Osteocyte (in vitro differentiated cells): ENCODE data around the gene SIGLEC15. TPM values are rescaled to one million over a fixed set of nuclear protein-coding genes. Genes with fewer than 3 reads are reported as not detected.
A peak's percentile ranks its signal among the peaks of the same experiment; 100 is the strongest.
"Not testable (repeated sequence)": the region's sequence is repeated elsewhere in the genome, so short reads cannot be mapped to it uniquely, and the experiment has no call there.

Source experiments
- DNase-seq: peaks from one replicate; pipeline ENCODE4 v3.0.0; 2021; ENCODE audit warnings: mixed read lengths; ENCODE audit not compliant: unreplicated experiment; ENCODE audit errors: extremely low spot score
- H3K27ac Mint-ChIP-seq: one replicate; pipeline ENCODE4 v1.8.0; 2021; ENCODE audit warnings: mild to moderate bottlenecking, mixed read lengths; ENCODE audit not compliant: unreplicated experiment
- H3K27me3 Mint-ChIP-seq: one replicate; pipeline ENCODE4 v1.8.0; 2021; ENCODE audit warnings: mixed read lengths; ENCODE audit not compliant: unreplicated experiment
- H3K36me3 Mint-ChIP-seq: one replicate; pipeline ENCODE4 v1.8.0; 2021; ENCODE audit warnings: mixed read lengths; ENCODE audit not compliant: unreplicated experiment
- H3K4me1 Mint-ChIP-seq: one replicate; pipeline ENCODE4 v1.8.0; 2021; ENCODE audit warnings: mixed read lengths; ENCODE audit not compliant: unreplicated experiment
- H3K4me3 Mint-ChIP-seq: one replicate; pipeline ENCODE4 v1.8.0; 2021; ENCODE audit warnings: mild to moderate bottlenecking, moderate library complexity, mixed read lengths; ENCODE audit not compliant: unreplicated experiment
- H3K9me3 Mint-ChIP-seq: one replicate; pipeline ENCODE4 v1.8.0; 2021; ENCODE audit warnings: mixed read lengths; ENCODE audit not compliant: unreplicated experiment
- CTCF ChIP-seq: fragments of 200-600 bp; sonication (generic); IDR thresholded peaks from 2 replicates; pipeline ENCODE4 v1.5.0; 2021; ENCODE audit warnings: antibody characterized with exemption, mild to moderate bottlenecking, moderate library complexity
- total RNA-seq: library from RNA; stranded (reverse); gene quantifications from 2 replicates; pipeline ENCODE4 v1.2.1, GENCODE V29; 2021

Gene SIGLEC15
- total RNA-seq, 1 donor from 2014 or later, result 0.13 TPM

GRCh38 chr18:45844938-45845337 is 19.5 kb downstream of the SIGLEC15 start:
- H3K27ac Mint-ChIP-seq, result no peak overlapping the region
- no peak for TF ChIP-seq CTCF
- H3K9me3 Mint-ChIP-seq, result no peaks in the 10 kb centered on the region
- H3K27me3 Mint-ChIP-seq, result no peaks in the 10 kb centered on the region
- H3K36me3 Mint-ChIP-seq, result peaks cover 15% of the 10 kb centered on the region
- H3K4me3 Mint-ChIP-seq, result no peak overlapping the region
- H3K4me1 Mint-ChIP-seq, result peaks cover 11% of the 10 kb centered on the region
- no peak for DNase-seq

GRCh38 chr18:45845410-45845809 is 19.9 kb downstream of the SIGLEC15 start:
- Mint-ChIP-seq H3K27ac (no peak overlapping the region), H3K36me3 (peaks cover 19% of the 10 kb centered on the region), H3K4me3 (no peak overlapping the region), H3K27me3 (no peaks in the 10 kb centered on the region), H3K9me3 (no peaks in the 10 kb centered on the region), H3K4me1 (peaks cover 9% of the 10 kb centered on the region)
- no peak for TF ChIP-seq CTCF
- no peak for DNase-seq

GRCh38 chr18:45847119-45847518 is 21.6 kb downstream of the SIGLEC15 start:
- no peaks in the 10 kb centered on the region for H3K9me3 Mint-ChIP-seq
- H3K27ac Mint-ChIP-seq, result no peak overlapping the region
- no peak for DNase-seq
- H3K4me1 Mint-ChIP-seq, result peaks cover 6% of the 10 kb centered on the region
- no peaks in the 10 kb centered on the region for H3K27me3 Mint-ChIP-seq
- H3K4me3 Mint-ChIP-seq, result no peak overlapping the region
- H3K36me3 Mint-ChIP-seq, result peaks cover 29% of the 10 kb centered on the region
- TF ChIP-seq CTCF, result no peak

- not testable (repeated sequence) for H3K4me1 Mint-ChIP-seq, H3K27ac Mint-ChIP-seq, H3K27me3 Mint-ChIP-seq, H3K9me3 Mint-ChIP-seq, DNase-seq, H3K4me3 Mint-ChIP-seq
- H3K36me3 Mint-ChIP-seq, result peaks cover 43% of the 10 kb centered on the region
Observed at GRCh38 chr18:45848643-45849042, 23.2 kb downstream of the SIGLEC15 start.

GRCh38 chr18:45849529-45849928 is 24.1 kb downstream of the SIGLEC15 start:
- H3K27me3 Mint-ChIP-seq, result no peaks in the 10 kb centered on the region
- no peaks in the 10 kb centered on the region for H3K9me3 Mint-ChIP-seq
- TF ChIP-seq CTCF, result no peak
- peaks cover 49% of the 10 kb centered on the region for H3K36me3 Mint-ChIP-seq
- no peak overlapping the region for H3K4me3 Mint-ChIP-seq
- H3K4me1 Mint-ChIP-seq, result peaks cover 6% of the 10 kb centered on the region
- no peak overlapping the region for H3K27ac Mint-ChIP-seq
- DNase-seq, result no peak

GRCh38 chr18:45850021-45850420 is 24.5 kb downstream of the SIGLEC15 start:
- no peaks in the 10 kb centered on the region for H3K9me3 Mint-ChIP-seq
- H3K36me3 Mint-ChIP-seq, result peaks cover 52% of the 10 kb centered on the region

More at GRCh38 chr18:45850021-45850420, 24.5 kb downstream of the SIGLEC15 start:
- Mint-ChIP-seq H3K27me3 (no peaks in the 10 kb centered on the region), H3K4me1 (peaks cover 6% of the 10 kb centered on the region), H3K27ac (no peak overlapping the region), H3K4me3 (no peak overlapping the region)
- TF ChIP-seq CTCF, result peak; percentile 32
- no peak for DNase-seq
